ENCODE measurements around the gene L2HGDH.

L2HGDH gene

GRCh38 chr14:50257732-50258131 lies 54.3 kb downstream of the L2HGDH start:
- in situ Hi-C loops (cut with HindIII; ENCODE audit: low sequenced_read_pairs), result no loop called here
- DNase-seq (ENCODE audit: low read depth, low spot score), result no peak
- TF ChIP-seq CTCF (IDR thresholded peaks at IDR 0.05; ENCODE audit: low read depth, low read length), result no peak
- no peak overlapping the region for H3K4me3 ChIP-seq (ENCODE audit: low read depth, low read length)

- no peak overlapping the region for H3K4me3 ChIP-seq (ENCODE audit: low read depth, low read length)
- DNase-seq (ENCODE audit: low read depth, low spot score), result no peak
- in situ Hi-C loops (cut with HindIII; ENCODE audit: low sequenced_read_pairs), result no loop called here
- TF ChIP-seq CTCF (IDR thresholded peaks at IDR 0.05; ENCODE audit: low read depth, low read length), result no peak
These were observed 57.8 kb downstream of the L2HGDH start for GRCh38 chr14:50254248-50254647.

- DNase-seq (ENCODE audit: low read depth, low spot score), result no peak
- H3K4me3 ChIP-seq (ENCODE audit: low read depth, low read length), result no peak overlapping the region
- in situ Hi-C loops (cut with HindIII; ENCODE audit: low sequenced_read_pairs), result no loop called here
- no peak for TF ChIP-seq CTCF (IDR thresholded peaks at IDR 0.05; ENCODE audit: low read depth, low read length)
These were observed 62.8 kb downstream of the L2HGDH start for GRCh38 chr14:50249136-50249775.

GRCh38 chr14:50247245-50247644 lies 64.8 kb downstream of the L2HGDH start:
- H3K4me3 ChIP-seq (ENCODE audit: low read depth, low read length), result no peak overlapping the region
- no peak for TF ChIP-seq CTCF (IDR thresholded peaks at IDR 0.05; ENCODE audit: low read depth, low read length)
- in situ Hi-C loops (cut with HindIII; ENCODE audit: low sequenced_read_pairs), result no loop called here
- no peak for DNase-seq (ENCODE audit: low read depth, low spot score)

DNA sequence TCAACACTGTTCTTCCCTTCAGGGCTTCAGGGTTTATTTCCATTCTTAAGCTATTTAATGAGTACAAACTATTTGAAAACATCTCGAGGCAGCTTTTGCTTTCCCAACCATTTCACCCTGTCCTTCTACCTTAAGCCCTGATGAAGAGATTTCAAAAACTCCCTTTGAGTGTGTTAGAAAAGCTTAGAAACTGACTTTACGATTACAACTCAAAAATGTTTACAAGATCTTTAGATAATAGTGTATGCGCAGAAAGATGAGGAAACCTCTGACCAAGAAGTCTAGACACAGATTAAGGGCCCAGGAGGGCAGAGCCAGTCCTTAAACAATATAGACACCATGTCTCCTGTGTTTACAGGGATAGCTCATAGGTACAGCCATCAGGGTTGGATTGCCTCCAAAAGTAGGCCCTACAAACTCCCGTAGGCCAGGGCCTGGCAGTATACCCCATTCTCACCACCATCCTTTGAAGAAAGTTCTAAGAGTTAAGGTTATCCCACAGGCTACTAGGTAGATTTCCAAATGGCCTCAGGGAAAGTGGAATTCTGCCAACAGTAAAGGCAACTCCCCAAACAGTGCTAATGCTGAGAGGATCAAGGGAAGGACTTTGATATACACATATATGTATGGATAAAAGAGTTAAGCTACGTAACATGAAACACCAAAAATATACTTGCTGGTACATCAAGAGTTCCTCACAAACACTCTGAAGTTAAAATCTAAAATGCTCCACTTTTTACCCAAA lies 69.3 kb downstream of the L2HGDH start:
- in situ Hi-C loops (cut with HindIII; ENCODE audit: low sequenced_read_pairs), result no loop called here
- no peak for DNase-seq (ENCODE audit: low read depth, low spot score)

DNA sequence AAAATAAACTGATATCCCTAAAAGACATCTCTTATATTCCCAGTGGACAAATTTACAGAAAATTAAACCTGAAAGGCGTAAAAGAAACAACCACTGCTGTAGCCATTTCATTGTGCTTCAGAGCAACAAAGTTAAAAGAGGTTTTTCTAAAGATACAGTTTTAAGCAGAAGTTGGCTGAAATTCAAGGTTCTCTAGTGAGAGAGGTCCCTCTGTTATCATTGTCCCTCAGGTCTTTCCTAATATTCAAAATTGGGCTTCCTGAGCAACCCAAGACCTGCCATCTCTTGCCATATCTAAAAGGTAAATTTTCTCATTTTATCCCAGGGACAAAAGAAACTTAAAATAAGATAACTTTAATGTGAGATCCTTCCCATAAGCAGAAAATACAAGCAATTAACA lies 69.9 kb downstream of the L2HGDH start:
- in situ Hi-C loops (cut with HindIII; ENCODE audit: low sequenced_read_pairs), result no loop called here
- no peak for TF ChIP-seq CTCF (IDR thresholded peaks at IDR 0.05; ENCODE audit: low read depth, low read length)

More for the DNA sequence above, 69.3 kb downstream of the L2HGDH start:
- H3K4me3 ChIP-seq (ENCODE audit: low read depth, low read length), result no peak overlapping the region
- TF ChIP-seq CTCF (IDR thresholded peaks at IDR 0.05; ENCODE audit: low read depth, low read length), result no peak

More for the DNA sequence above, 69.9 kb downstream of the L2HGDH start:
- no peak overlapping the region for H3K4me3 ChIP-seq (ENCODE audit: low read depth, low read length)
- no peak for DNase-seq (ENCODE audit: low read depth, low spot score)
